ENCODE data around the gene OR2A5. TPM values are rescaled to one million over a fixed set of nuclear protein-coding genes. Genes with fewer than 3 reads are reported as not detected.

Gene OR2A5
- total RNA-seq, 1 experiment from 2014 or later: not detected

DNA sequence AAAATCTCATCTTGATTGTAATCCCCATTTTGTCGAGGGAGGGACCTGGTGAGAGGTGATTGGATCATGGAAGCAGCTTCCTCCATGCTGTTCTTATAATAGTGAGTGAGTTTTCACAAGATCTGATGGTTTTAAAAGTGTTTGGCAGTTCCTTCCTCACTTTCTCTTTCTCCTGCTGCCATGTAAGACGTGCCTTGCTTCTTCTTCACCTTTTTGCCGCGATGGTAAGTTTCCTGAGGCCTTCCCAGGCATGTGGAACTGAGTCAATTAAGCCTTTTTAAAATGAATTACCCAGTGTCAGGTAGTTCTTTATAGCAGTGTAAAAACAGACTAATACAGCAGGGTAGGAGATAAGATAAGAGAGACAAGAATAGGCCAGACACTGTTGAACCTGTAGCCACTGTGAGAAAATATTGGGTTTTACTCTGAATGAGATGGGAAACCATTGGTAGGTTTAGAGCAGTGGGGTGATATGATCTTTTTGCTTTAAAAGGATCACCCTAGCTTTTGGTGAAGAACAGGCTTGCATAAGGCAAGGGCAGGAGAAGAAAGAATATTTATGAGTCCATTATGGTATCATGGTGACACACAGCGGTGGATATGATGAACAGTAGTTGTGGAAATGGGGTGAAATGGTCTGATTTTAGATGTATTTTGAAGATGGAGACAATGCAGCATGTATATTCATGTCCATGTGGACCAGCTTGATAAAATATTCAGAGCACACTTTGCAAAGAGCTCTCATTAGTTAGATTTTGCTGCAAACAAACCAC is 37.1 kb upstream of the OR2A5 start:
- Histone ChIP-seq H3K36me3 (ENCODE audit: control insufficient read depth in 1 of 2, insufficient read depth in 2 of 2, low read length in 2 of 2) (no peaks in the 10 kb centered on the region), H4K20me1 (ENCODE audit: insufficient read depth) (no peaks in the 10 kb centered on the region), H3K4me3 (replicated peaks in 1 of 2; ENCODE audit: low read depth in 1 of 2, low read length in 2 of 2) (no peak overlapping the region), H3K27ac (ENCODE audit: low read depth, low read length) (no peak overlapping the region), H3K4me1 (ENCODE audit: control insufficient read depth in 1 of 2, insufficient read depth in 2 of 2, low read length in 2 of 2) (no peaks in the 10 kb centered on the region), H3K27me3 (ENCODE audit: insufficient read depth, low read length) (no peaks in the 10 kb centered on the region), H3K79me2 (ENCODE audit: insufficient read depth, low read length) (no peaks in the 10 kb centered on the region), H3K9ac (ENCODE audit: low read length) (no peak overlapping the region), H3K9me3 (ENCODE audit: control insufficient read depth in 1 of 2, insufficient read depth in 1 of 2, low read depth in 1 of 2, low read length in 2 of 2) (no peaks in the 10 kb centered on the region; a peak in 1 of 4 replicates), H3K9me2 (ENCODE audit: insufficient read depth) (no peaks in the 10 kb centered on the region), H3K4me2 (ENCODE audit: low read length) (no peak overlapping the region), H2AFZ (ENCODE audit: low read depth, low read length, poor library complexity, severe bottlenecking) (no peak overlapping the region)
- ChIA-PET RAD21 (ENCODE audit: low non-redundant PET in 1 of 2, low total read pairs in 2 of 2, uncharacterized antibody in 2 of 2, unreplicated experiment in 2 of 2) (no interaction called here), POLR2A (no interaction called here), CTCF (no interaction called here)
- no TSS peak for BruUV-seq (replicated peaks)
- intact Hi-C loops (cut with micrococcal nuclease): loop anchor here (5.0 kb wide), 1 partner anchor 34 kb away; no protein-coding TSS in a partner anchor
- DNase-seq (ENCODE audit: low read depth, low spot score) (no peak), ATAC-seq (no peak)
- TF ChIP-seq RAD21 (IDR thresholded peaks at IDR 0.05; ENCODE audit: low read depth): no peak
- TF ChIP-seq, protein P1, sequence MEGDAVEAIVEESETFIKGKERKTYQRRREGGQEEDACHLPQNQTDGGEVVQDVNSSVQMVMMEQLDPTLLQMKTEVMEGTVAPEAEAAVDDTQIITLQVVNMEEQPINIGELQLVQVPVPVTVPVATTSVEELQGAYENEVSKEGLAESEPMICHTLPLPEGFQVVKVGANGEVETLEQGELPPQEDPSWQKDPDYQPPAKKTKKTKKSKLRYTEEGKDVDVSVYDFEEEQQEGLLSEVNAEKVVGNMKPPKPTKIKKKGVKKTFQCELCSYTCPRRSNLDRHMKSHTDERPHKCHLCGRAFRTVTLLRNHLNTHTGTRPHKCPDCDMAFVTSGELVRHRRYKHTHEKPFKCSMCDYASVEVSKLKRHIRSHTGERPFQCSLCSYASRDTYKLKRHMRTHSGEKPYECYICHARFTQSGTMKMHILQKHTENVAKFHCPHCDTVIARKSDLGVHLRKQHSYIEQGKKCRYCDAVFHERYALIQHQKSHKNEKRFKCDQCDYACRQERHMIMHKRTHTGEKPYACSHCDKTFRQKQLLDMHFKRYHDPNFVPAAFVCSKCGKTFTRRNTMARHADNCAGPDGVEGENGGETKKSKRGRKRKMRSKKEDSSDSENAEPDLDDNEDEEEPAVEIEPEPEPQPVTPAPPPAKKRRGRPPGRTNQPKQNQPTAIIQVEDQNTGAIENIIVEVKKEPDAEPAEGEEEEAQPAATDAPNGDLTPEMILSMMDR (IDR thresholded peaks at IDR 0.05 in 2 of 3, conservative IDR thresholded peaks at IDR 0.05 in 1 of 3; ENCODE audit: borderline replicate concordance in 1 of 3, insufficient read depth in 1 of 3, low read depth in 2 of 3, low read length in 2 of 3): peak in 1 of 3 experiments; percentile 11; a peak in 1 of 6 replicates

DNA sequence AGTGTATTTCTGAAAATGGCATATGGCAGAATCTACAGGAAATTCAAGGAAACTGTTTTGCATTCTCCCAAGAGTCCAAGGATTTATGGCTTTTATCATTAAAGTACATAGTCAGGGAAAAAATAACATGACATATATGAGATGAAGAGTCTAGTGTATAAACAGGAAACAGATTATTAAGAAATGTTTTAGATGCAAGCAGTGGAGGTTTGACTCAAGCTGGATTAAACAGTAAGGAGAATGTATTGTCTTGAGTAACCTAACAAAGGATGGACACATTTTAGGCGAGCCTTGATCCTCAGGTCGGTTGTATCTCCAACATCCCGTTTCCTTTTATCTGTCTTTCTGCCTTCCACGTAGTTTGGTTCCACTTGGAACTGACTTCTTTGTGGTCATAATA is 30.7 kb upstream of the OR2A5 start:
- Histone ChIP-seq H3K9me2 (ENCODE audit: insufficient read depth) (no peaks in the 10 kb centered on the region), H3K4me2 (ENCODE audit: low read length) (no peak overlapping the region), H4K20me1 (ENCODE audit: insufficient read depth) (no peaks in the 10 kb centered on the region), H3K27me3 (ENCODE audit: insufficient read depth, low read length) (no peaks in the 10 kb centered on the region), H3K4me1 (ENCODE audit: control insufficient read depth in 1 of 2, insufficient read depth in 2 of 2, low read length in 2 of 2) (no peaks in the 10 kb centered on the region), H3K36me3 (ENCODE audit: control insufficient read depth in 1 of 2, insufficient read depth in 2 of 2, low read length in 2 of 2) (no peaks in the 10 kb centered on the region), H3K4me3 (replicated peaks in 1 of 2; ENCODE audit: low read depth in 1 of 2, low read length in 2 of 2) (no peak overlapping the region), H3K9me3 (ENCODE audit: control insufficient read depth in 1 of 2, insufficient read depth in 1 of 2, low read depth in 1 of 2, low read length in 2 of 2) (no peaks in the 10 kb centered on the region), H3K9ac (ENCODE audit: low read length) (no peak overlapping the region), H2AFZ (ENCODE audit: low read depth, low read length, poor library complexity, severe bottlenecking) (no peak overlapping the region), H3K79me2 (ENCODE audit: insufficient read depth, low read length) (no peaks in the 10 kb centered on the region), H3K27ac (ENCODE audit: low read depth, low read length) (no peak overlapping the region)
- TF ChIP-seq EGR1 (IDR thresholded peaks at IDR 0.05; ENCODE audit: low read depth): no peak
- no peak for TF ChIP-seq POLR2AphosphoS5 (IDR thresholded peaks at IDR 0.05; ENCODE audit: low read depth, low read length)
- TF ChIP-seq RAD21 (IDR thresholded peaks at IDR 0.05; ENCODE audit: low read depth): no peak
- TF ChIP-seq ZNF274 (IDR thresholded peaks at IDR 0.05; ENCODE audit: low read depth, low read length): no peak
- TF ChIP-seq, protein P2, sequence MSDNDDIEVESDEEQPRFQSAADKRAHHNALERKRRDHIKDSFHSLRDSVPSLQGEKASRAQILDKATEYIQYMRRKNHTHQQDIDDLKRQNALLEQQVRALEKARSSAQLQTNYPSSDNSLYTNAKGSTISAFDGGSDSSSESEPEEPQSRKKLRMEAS (IDR thresholded peaks at IDR 0.05): no peak
- TF ChIP-seq, protein P3, sequence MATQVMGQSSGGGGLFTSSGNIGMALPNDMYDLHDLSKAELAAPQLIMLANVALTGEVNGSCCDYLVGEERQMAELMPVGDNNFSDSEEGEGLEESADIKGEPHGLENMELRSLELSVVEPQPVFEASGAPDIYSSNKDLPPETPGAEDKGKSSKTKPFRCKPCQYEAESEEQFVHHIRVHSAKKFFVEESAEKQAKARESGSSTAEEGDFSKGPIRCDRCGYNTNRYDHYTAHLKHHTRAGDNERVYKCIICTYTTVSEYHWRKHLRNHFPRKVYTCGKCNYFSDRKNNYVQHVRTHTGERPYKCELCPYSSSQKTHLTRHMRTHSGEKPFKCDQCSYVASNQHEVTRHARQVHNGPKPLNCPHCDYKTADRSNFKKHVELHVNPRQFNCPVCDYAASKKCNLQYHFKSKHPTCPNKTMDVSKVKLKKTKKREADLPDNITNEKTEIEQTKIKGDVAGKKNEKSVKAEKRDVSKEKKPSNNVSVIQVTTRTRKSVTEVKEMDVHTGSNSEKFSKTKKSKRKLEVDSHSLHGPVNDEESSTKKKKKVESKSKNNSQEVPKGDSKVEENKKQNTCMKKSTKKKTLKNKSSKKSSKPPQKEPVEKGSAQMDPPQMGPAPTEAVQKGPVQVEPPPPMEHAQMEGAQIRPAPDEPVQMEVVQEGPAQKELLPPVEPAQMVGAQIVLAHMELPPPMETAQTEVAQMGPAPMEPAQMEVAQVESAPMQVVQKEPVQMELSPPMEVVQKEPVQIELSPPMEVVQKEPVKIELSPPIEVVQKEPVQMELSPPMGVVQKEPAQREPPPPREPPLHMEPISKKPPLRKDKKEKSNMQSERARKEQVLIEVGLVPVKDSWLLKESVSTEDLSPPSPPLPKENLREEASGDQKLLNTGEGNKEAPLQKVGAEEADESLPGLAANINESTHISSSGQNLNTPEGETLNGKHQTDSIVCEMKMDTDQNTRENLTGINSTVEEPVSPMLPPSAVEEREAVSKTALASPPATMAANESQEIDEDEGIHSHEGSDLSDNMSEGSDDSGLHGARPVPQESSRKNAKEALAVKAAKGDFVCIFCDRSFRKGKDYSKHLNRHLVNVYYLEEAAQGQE (IDR thresholded peaks at IDR 0.05; ENCODE audit: low read depth): no peak
- TF ChIP-seq TCF7L2 (IDR thresholded peaks at IDR 0.05; ENCODE audit: borderline replicate concordance, extremely low read depth, insufficient read depth, insufficient read length): no peak
- TF ChIP-seq FOSL1 (IDR thresholded peaks at IDR 0.05; ENCODE audit: low read depth): no peak
- no peak for TF ChIP-seq SRF (IDR thresholded peaks at IDR 0.05; ENCODE audit: low read depth)
- ChIA-PET RAD21 (ENCODE audit: low non-redundant PET in 1 of 2, low total read pairs in 2 of 2, uncharacterized antibody in 2 of 2, unreplicated experiment in 2 of 2) (no interaction called here), CTCF (no interaction called here), POLR2A (no interaction called here)
- intact Hi-C loops (cut with micrococcal nuclease): no loop called here
- DNase-seq (ENCODE audit: low read depth, low spot score) (no peak), ATAC-seq (no peak)
- BruUV-seq (replicated peaks): no TSS peak

All from HCT116 (cell line).